ENCODE measurements around the gene CA10.

CA10 gene

GRCh38 chr17:51807460-51807859 is 351.1 kb downstream of the CA10 start:
- Histone ChIP-seq H3K9ac (ENCODE audit: low read length) (no peak overlapping the region), H3K9me3 (ENCODE audit: low read length) (no peaks in the 10 kb centered on the region), H3K27me3 (ENCODE audit: control insufficient read depth in 1 of 2, insufficient read depth in 2 of 2, low read length in 2 of 2) (no peaks in the 10 kb centered on the region), H3K4me3 (ENCODE audit: low read depth in 1 of 2, low read length in 2 of 2) (no peak overlapping the region), H3K27ac (ENCODE audit: low read depth, low read length) (no peak overlapping the region), H3K4me1 (ENCODE audit: insufficient read depth, low read length) (no peaks in the 10 kb centered on the region), H3K36me3 (ENCODE audit: insufficient read depth, low read length) (no peaks in the 10 kb centered on the region)

GRCh38 chr17:51805765-51806164 is 352.7 kb downstream of the CA10 start:
- no peaks in the 10 kb centered on the region for H3K4me1 ChIP-seq (ENCODE audit: insufficient read depth, low read length)
- H3K27ac ChIP-seq (ENCODE audit: low read depth, low read length), result no peak overlapping the region
- no peaks in the 10 kb centered on the region for H3K9me3 ChIP-seq (ENCODE audit: low read length)
- H3K9ac ChIP-seq (ENCODE audit: low read length), result no peak overlapping the region
- no peaks in the 10 kb centered on the region for H3K27me3 ChIP-seq (ENCODE audit: control insufficient read depth in 1 of 2, insufficient read depth in 2 of 2, low read length in 2 of 2)
- no peaks in the 10 kb centered on the region for H3K36me3 ChIP-seq (ENCODE audit: insufficient read depth, low read length)
- H3K4me3 ChIP-seq (ENCODE audit: low read depth in 1 of 2, low read length in 2 of 2), result no peak overlapping the region

GRCh38 chr17:51805185-51805584 is 353.3 kb downstream of the CA10 start:
- Histone ChIP-seq H3K27ac (ENCODE audit: low read depth, low read length) (no peak overlapping the region), H3K36me3 (ENCODE audit: insufficient read depth, low read length) (no peaks in the 10 kb centered on the region), H3K9me3 (ENCODE audit: low read length) (no peaks in the 10 kb centered on the region), H3K9ac (ENCODE audit: low read length) (no peak overlapping the region), H3K4me1 (ENCODE audit: insufficient read depth, low read length) (no peaks in the 10 kb centered on the region), H3K27me3 (ENCODE audit: control insufficient read depth in 1 of 2, insufficient read depth in 2 of 2, low read length in 2 of 2) (no peaks in the 10 kb centered on the region), H3K4me3 (ENCODE audit: low read depth in 1 of 2, low read length in 2 of 2) (no peak overlapping the region)

GRCh38 chr17:51803161-51803560 is 355.4 kb downstream of the CA10 start:
- Histone ChIP-seq H3K27me3 (ENCODE audit: control insufficient read depth in 1 of 2, insufficient read depth in 2 of 2, low read length in 2 of 2) (no peaks in the 10 kb centered on the region), H3K4me3 (ENCODE audit: low read depth in 1 of 2, low read length in 2 of 2) (no peak overlapping the region), H3K9ac (ENCODE audit: low read length) (no peak overlapping the region), H3K36me3 (ENCODE audit: insufficient read depth, low read length) (no peaks in the 10 kb centered on the region), H3K27ac (ENCODE audit: low read depth, low read length) (no peak overlapping the region), H3K4me1 (ENCODE audit: insufficient read depth, low read length) (no peaks in the 10 kb centered on the region), H3K9me3 (ENCODE audit: low read length) (no peaks in the 10 kb centered on the region)

- no peaks in the 10 kb centered on the region for H3K9me3 ChIP-seq (ENCODE audit: low read length)
- no peak overlapping the region for H3K4me3 ChIP-seq (ENCODE audit: low read depth in 1 of 2, low read length in 2 of 2)
- no peak overlapping the region for H3K9ac ChIP-seq (ENCODE audit: low read length)
- H3K36me3 ChIP-seq (ENCODE audit: insufficient read depth, low read length), result no peaks in the 10 kb centered on the region
- no peaks in the 10 kb centered on the region for H3K4me1 ChIP-seq (ENCODE audit: insufficient read depth, low read length)
- no peak overlapping the region for H3K27ac ChIP-seq (ENCODE audit: low read depth, low read length)
- H3K27me3 ChIP-seq (ENCODE audit: control insufficient read depth in 1 of 2, insufficient read depth in 2 of 2, low read length in 2 of 2), result no peaks in the 10 kb centered on the region
Measured at GRCh38 chr17:51802544-51802943, 356.0 kb downstream of the CA10 start.

- H3K36me3 ChIP-seq (ENCODE audit: insufficient read depth, low read length), result no peaks in the 10 kb centered on the region
- H3K9ac ChIP-seq (ENCODE audit: low read length), result no peak overlapping the region
- no peak overlapping the region for H3K27ac ChIP-seq (ENCODE audit: low read depth, low read length)
- no peaks in the 10 kb centered on the region for H3K27me3 ChIP-seq (ENCODE audit: control insufficient read depth in 1 of 2, insufficient read depth in 2 of 2, low read length in 2 of 2)
- H3K4me3 ChIP-seq (ENCODE audit: low read depth in 1 of 2, low read length in 2 of 2), result no peak overlapping the region
- no peaks in the 10 kb centered on the region for H3K4me1 ChIP-seq (ENCODE audit: insufficient read depth, low read length)
- H3K9me3 ChIP-seq (ENCODE audit: low read length), result no peaks in the 10 kb centered on the region
Measured at GRCh38 chr17:51801626-51802025, 356.9 kb downstream of the CA10 start.

GRCh38 chr17:51799981-51800380 is 358.5 kb downstream of the CA10 start:
- Histone ChIP-seq H3K9ac (ENCODE audit: low read length) (no peak overlapping the region), H3K27me3 (ENCODE audit: control insufficient read depth in 1 of 2, insufficient read depth in 2 of 2, low read length in 2 of 2) (no peaks in the 10 kb centered on the region), H3K27ac (ENCODE audit: low read depth, low read length) (no peak overlapping the region), H3K4me1 (ENCODE audit: insufficient read depth, low read length) (no peaks in the 10 kb centered on the region), H3K36me3 (ENCODE audit: insufficient read depth, low read length) (no peaks in the 10 kb centered on the region), H3K9me3 (ENCODE audit: low read length) (no peaks in the 10 kb centered on the region), H3K4me3 (ENCODE audit: low read depth in 1 of 2, low read length in 2 of 2) (no peak overlapping the region)

GRCh38 chr17:51799240-51799639 is 359.3 kb downstream of the CA10 start:
- H3K27ac ChIP-seq (ENCODE audit: low read depth, low read length), result no peak overlapping the region

GRCh38 chr17:51797150-51797549 is 361.4 kb downstream of the CA10 start:
- no peaks in the 10 kb centered on the region for H3K9me3 ChIP-seq (ENCODE audit: low read length)
- H3K27ac ChIP-seq (ENCODE audit: low read depth, low read length), result no peak overlapping the region
- no peaks in the 10 kb centered on the region for H3K27me3 ChIP-seq (ENCODE audit: control insufficient read depth in 1 of 2, insufficient read depth in 2 of 2, low read length in 2 of 2)
- H3K4me1 ChIP-seq (ENCODE audit: insufficient read depth, low read length), result no peaks in the 10 kb centered on the region
- no peak overlapping the region for H3K4me3 ChIP-seq (ENCODE audit: low read depth in 1 of 2, low read length in 2 of 2)
- no peak overlapping the region for H3K9ac ChIP-seq (ENCODE audit: low read length)
- no peaks in the 10 kb centered on the region for H3K36me3 ChIP-seq (ENCODE audit: insufficient read depth, low read length)

More at GRCh38 chr17:51799240-51799639, 359.3 kb downstream of the CA10 start:
- Histone ChIP-seq H3K4me3 (ENCODE audit: low read depth in 1 of 2, low read length in 2 of 2) (no peak overlapping the region), H3K36me3 (ENCODE audit: insufficient read depth, low read length) (no peaks in the 10 kb centered on the region), H3K4me1 (ENCODE audit: insufficient read depth, low read length) (no peaks in the 10 kb centered on the region), H3K9me3 (ENCODE audit: low read length) (no peaks in the 10 kb centered on the region), H3K9ac (ENCODE audit: low read length) (no peak overlapping the region), H3K27me3 (ENCODE audit: control insufficient read depth in 1 of 2, insufficient read depth in 2 of 2, low read length in 2 of 2) (no peaks in the 10 kb centered on the region)

- Histone ChIP-seq H3K4me1 (ENCODE audit: insufficient read depth, low read length) (no peaks in the 10 kb centered on the region), H3K9ac (ENCODE audit: low read length) (no peak overlapping the region), H3K9me3 (ENCODE audit: low read length) (no peaks in the 10 kb centered on the region), H3K4me3 (ENCODE audit: low read depth in 1 of 2, low read length in 2 of 2) (no peak overlapping the region), H3K27me3 (ENCODE audit: control insufficient read depth in 1 of 2, insufficient read depth in 2 of 2, low read length in 2 of 2) (no peaks in the 10 kb centered on the region), H3K27ac (ENCODE audit: low read depth, low read length) (no peak overlapping the region), H3K36me3 (ENCODE audit: insufficient read depth, low read length) (no peaks in the 10 kb centered on the region)
Measured at GRCh38 chr17:51796026-51796425, 362.5 kb downstream of the CA10 start.

GRCh38 chr17:51795401-51795800 is 363.1 kb downstream of the CA10 start:
- Histone ChIP-seq H3K27ac (ENCODE audit: low read depth, low read length) (no peak overlapping the region), H3K4me1 (ENCODE audit: insufficient read depth, low read length) (no peaks in the 10 kb centered on the region), H3K27me3 (ENCODE audit: control insufficient read depth in 1 of 2, insufficient read depth in 2 of 2, low read length in 2 of 2) (no peaks in the 10 kb centered on the region), H3K9me3 (ENCODE audit: low read length) (no peaks in the 10 kb centered on the region), H3K9ac (ENCODE audit: low read length) (no peak overlapping the region), H3K4me3 (ENCODE audit: low read depth in 1 of 2, low read length in 2 of 2) (no peak overlapping the region), H3K36me3 (ENCODE audit: insufficient read depth, low read length) (no peaks in the 10 kb centered on the region)

GRCh38 chr17:51794466-51794865 is 364.0 kb downstream of the CA10 start:
- Histone ChIP-seq H3K9me3 (ENCODE audit: low read length) (no peaks in the 10 kb centered on the region), H3K36me3 (ENCODE audit: insufficient read depth, low read length) (no peaks in the 10 kb centered on the region), H3K27me3 (ENCODE audit: control insufficient read depth in 1 of 2, insufficient read depth in 2 of 2, low read length in 2 of 2) (no peaks in the 10 kb centered on the region), H3K4me3 (ENCODE audit: low read depth in 1 of 2, low read length in 2 of 2) (no peak overlapping the region), H3K9ac (ENCODE audit: low read length) (no peak overlapping the region), H3K27ac (ENCODE audit: low read depth, low read length) (no peak overlapping the region), H3K4me1 (ENCODE audit: insufficient read depth, low read length) (no peaks in the 10 kb centered on the region)
